GM18505 (cell line): Measurements from ENCODE around the gene LRMDA.

Experiments
- ATAC-seq: cut with Tn5 transposase; IDR thresholded peaks from one replicate; pipeline ENCODE4 v1.9.1; 2021; ENCODE audit not compliant: unreplicated experiment
- POLR2A ChIP-seq: IDR thresholded peaks from 4 replicates; pipeline ENCODE4 v1.6.1; 2011; ENCODE audit warnings: borderline replicate concordance; ENCODE audit not compliant: insufficient read depth, insufficient read length; ENCODE audit errors: extremely low read depth

The LRMDA gene

GRCh38 chr10:75541411-75541810 lies 110.0 kb downstream of the LRMDA start:
- ATAC-seq, result no peak
- TF ChIP-seq POLR2A, result no peak

GRCh38 chr10:75542084-75542483 lies 110.7 kb downstream of the LRMDA start:
- no peak for ATAC-seq
- no peak for TF ChIP-seq POLR2A

- TF ChIP-seq POLR2A, result no peak
- no peak for ATAC-seq
Observed at GRCh38 chr10:75542906-75543305, 111.5 kb downstream of the LRMDA start.

- no peak for TF ChIP-seq POLR2A
- no peak for ATAC-seq
Observed at GRCh38 chr10:75544386-75544785, 113.0 kb downstream of the LRMDA start.

GRCh38 chr10:75544993-75545706 lies 113.7 kb downstream of the LRMDA start:
- TF ChIP-seq POLR2A, result no peak
- ATAC-seq, result no peak

GRCh38 chr10:75546004-75546403 lies 114.6 kb downstream of the LRMDA start:
- no peak for ATAC-seq
- TF ChIP-seq POLR2A, result no peak

GRCh38 chr10:75547391-75548298 lies 116.2 kb downstream of the LRMDA start:
- no peak for TF ChIP-seq POLR2A
- ATAC-seq, result no peak

GRCh38 chr10:75548356-75548755 lies 116.9 kb downstream of the LRMDA start:
- no peak for ATAC-seq
- no peak for TF ChIP-seq POLR2A

GRCh38 chr10:75550191-75550590 lies 118.8 kb downstream of the LRMDA start:
- no peak for ATAC-seq
- no peak for TF ChIP-seq POLR2A

GRCh38 chr10:75552171-75552570 lies 120.7 kb downstream of the LRMDA start:
- no peak for TF ChIP-seq POLR2A
- ATAC-seq, result no peak

GRCh38 chr10:75553550-75553949 lies 122.1 kb downstream of the LRMDA start:
- no peak for ATAC-seq

GRCh38 chr10:75555323-75555722 lies 123.9 kb downstream of the LRMDA start:
- ATAC-seq, result no peak
- no peak for TF ChIP-seq POLR2A

More at GRCh38 chr10:75553550-75553949, 122.1 kb downstream of the LRMDA start:
- TF ChIP-seq POLR2A, result no peak

GRCh38 chr10:75556320-75556719 lies 124.9 kb downstream of the LRMDA start:
- no peak for ATAC-seq
- no peak for TF ChIP-seq POLR2A
